Activated CD8-positive, alpha-beta T cell treated with anti-CD3 and anti-CD28 coated beads for 36 hours (primary cell): ENCODE results near the gene ZYX. TPM values are rescaled to one million over a fixed set of nuclear protein-coding genes. Genes with fewer than 3 reads are reported as not detected.
"Not testable (repeated sequence)": the region's sequence is repeated elsewhere in the genome, so short reads cannot be mapped to it uniquely, and the experiment has no call there.

ENCODE experiments used
- ATAC-seq: fragments of 200-7000 bp; cut with Tn5 transposase; one replicate; pipeline ENCODE4 v1.10.0; 2021; ENCODE audit warnings: mild to moderate bottlenecking, moderate library complexity
- CTCF ChIA-PET: fragments of 350-600 bp; sonication (Branson Sonifier 250); formaldehyde crosslinking; loops from one replicate; lab custom pipeline; 2021; ENCODE audit warnings: antibody characterized with exemption; lab: Charles Lee
- POLR2A ChIA-PET: fragments of 350-600 bp; sonication (Branson Sonifier 250); formaldehyde crosslinking; loops from one replicate; lab custom pipeline; 2021; ENCODE audit warnings: antibody characterized with exemption; lab: Charles Lee
- DNase-seq: peaks from one replicate; pipeline ENCODE4 v3.0.0-alpha.2; 2020
- H3K27ac Mint-ChIP-seq: one replicate; pipeline ENCODE4 v1.8.0; 2021; ENCODE audit warnings: mild to moderate bottlenecking, mixed read lengths
- H3K27me3 Mint-ChIP-seq: one replicate; pipeline ENCODE4 v1.8.0; 2021; ENCODE audit warnings: mixed read lengths
- H3K36me3 Mint-ChIP-seq: one replicate; pipeline ENCODE4 v1.8.0; 2021; ENCODE audit warnings: low read depth, mixed read lengths
- H3K4me1 Mint-ChIP-seq: one replicate; pipeline ENCODE4 v1.8.0; 2021; ENCODE audit warnings: low read depth, mixed read lengths
- H3K4me3 Mint-ChIP-seq: one replicate; pipeline ENCODE4 v1.8.0; 2021; ENCODE audit warnings: mild to moderate bottlenecking, moderate library complexity, mixed read lengths
- H3K9me3 Mint-ChIP-seq: one replicate; pipeline ENCODE4 v1.8.0; 2021; ENCODE audit warnings: mixed read lengths
- intact Hi-C: fragments of 100-400 bp; cut with micrococcal nuclease; formaldehyde crosslinking; loops from one replicate; pipeline ENCODE4 v1.10.0; 2022
- total RNA-seq, 2 experiments: library from RNA; stranded (reverse); gene quantifications; one replicate each; pipeline ENCODE4 v1.2.3, GENCODE V29; 2021
- TF ChIP-seq, protein P1 (sequence below): fragments of 200-600 bp; IDR thresholded peaks from one replicate; pipeline ENCODE4 v1.8.0; 2022; ENCODE audit warnings: antibody characterized with exemption, mild to moderate bottlenecking

The ZYX gene
- total RNA-seq, 2 experiments from 2014 or later = 111 to 120 TPM

DNA sequence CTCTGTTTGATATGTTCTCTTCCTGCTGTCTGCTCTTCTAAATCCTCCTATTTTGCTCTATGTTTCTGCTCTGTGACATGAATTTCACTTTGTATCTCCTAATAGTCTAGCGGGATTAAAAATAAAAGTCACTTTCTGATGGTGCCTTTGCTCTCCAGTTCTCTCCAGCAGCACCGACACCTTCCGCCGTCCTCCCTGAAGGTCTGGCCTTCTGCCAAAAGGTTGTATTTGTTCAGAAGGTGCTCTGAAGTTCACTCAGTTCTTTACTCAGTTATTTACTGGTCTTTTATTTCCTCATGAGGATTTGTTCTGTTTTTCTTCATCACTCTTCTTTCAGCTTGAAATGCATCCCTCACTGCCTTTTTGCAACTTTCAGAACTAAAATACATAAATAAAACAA, 38.7 kb downstream of the ZYX start:
- Mint-ChIP-seq H3K36me3 (peaks cover 3% of the 10 kb centered on the region), H3K4me1 (peaks cover 10% of the 10 kb centered on the region), H3K27ac (no peak overlapping the region), H3K9me3 (peaks cover 4% of the 10 kb centered on the region), H3K4me3 (no peak overlapping the region), H3K27me3 (no peaks in the 10 kb centered on the region)
- no peak for DNase-seq
- TF ChIP-seq, protein P1, sequence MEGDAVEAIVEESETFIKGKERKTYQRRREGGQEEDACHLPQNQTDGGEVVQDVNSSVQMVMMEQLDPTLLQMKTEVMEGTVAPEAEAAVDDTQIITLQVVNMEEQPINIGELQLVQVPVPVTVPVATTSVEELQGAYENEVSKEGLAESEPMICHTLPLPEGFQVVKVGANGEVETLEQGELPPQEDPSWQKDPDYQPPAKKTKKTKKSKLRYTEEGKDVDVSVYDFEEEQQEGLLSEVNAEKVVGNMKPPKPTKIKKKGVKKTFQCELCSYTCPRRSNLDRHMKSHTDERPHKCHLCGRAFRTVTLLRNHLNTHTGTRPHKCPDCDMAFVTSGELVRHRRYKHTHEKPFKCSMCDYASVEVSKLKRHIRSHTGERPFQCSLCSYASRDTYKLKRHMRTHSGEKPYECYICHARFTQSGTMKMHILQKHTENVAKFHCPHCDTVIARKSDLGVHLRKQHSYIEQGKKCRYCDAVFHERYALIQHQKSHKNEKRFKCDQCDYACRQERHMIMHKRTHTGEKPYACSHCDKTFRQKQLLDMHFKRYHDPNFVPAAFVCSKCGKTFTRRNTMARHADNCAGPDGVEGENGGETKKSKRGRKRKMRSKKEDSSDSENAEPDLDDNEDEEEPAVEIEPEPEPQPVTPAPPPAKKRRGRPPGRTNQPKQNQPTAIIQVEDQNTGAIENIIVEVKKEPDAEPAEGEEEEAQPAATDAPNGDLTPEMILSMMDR = no peak
- ChIA-PET POLR2A (no interaction called here), CTCF (no interaction called here)
- intact Hi-C loops = loop anchor here (5.0 kb wide), 1 partner anchor 43 kb away; no protein-coding TSS in a partner anchor
- no peak for ATAC-seq

DNA sequence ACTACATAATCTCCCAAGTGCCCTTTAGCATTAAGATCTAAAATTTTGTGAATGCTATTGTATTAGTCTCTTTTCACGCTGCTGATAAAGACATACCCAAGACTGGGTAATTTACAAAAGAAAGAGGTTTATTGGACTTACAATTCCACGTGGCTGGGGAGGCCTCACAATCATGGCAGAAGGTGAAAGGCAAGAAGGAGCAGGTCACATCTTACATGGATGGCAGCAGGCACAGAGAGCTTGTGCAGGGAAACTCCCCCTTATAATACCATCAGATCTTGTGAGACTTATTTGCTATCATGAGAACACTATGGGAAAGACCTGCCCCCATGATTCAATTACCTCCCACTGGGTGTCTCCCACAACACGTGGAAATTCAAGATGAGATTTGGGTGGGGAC, 39.5 kb downstream of the ZYX start:
- CTCF ChIA-PET = interaction anchor here (3.6 kb wide), 1 partner anchor 180 kb away, joined by 20 read pairs; no protein-coding TSS in a partner anchor

DNA sequence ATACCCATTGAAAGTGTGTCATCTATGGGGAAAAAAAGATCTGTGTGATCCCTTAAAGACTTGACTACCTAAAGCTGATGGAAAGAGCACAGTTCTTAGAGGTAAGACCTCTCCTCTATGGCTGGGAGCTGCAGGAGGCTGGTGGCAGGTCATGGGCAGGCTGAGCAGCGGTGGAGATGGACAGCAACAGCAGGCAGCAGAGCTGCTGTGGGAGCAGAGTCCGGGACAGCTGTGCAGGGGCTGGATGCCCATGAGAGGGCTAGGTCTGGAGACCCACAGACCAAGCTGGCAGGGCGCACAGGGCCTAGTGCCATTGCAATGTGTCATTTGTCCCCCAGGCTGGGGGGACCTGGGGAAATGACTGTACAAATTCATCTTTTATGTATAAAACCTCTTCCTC, 40.9 kb downstream of the ZYX start:
- H3K4me3 Mint-ChIP-seq = no peak overlapping the region
- TF ChIP-seq, protein P1 = no peak
- H3K27ac Mint-ChIP-seq = no peak overlapping the region
- no peaks in the 10 kb centered on the region for H3K27me3 Mint-ChIP-seq
- DNase-seq (no peak), ATAC-seq (no peak)
- H3K36me3 Mint-ChIP-seq = peaks cover 3% of the 10 kb centered on the region
- POLR2A ChIA-PET = no interaction called here
- CTCF ChIA-PET = interaction anchor here (1.0 to 3.6 kb wide), 2 partner anchors 77 to 182 kb away, joined by 3 to 20 read pairs; no protein-coding TSS in a partner anchor
- peaks cover 4% of the 10 kb centered on the region for H3K9me3 Mint-ChIP-seq
- intact Hi-C loops = no loop called here
- H3K4me1 Mint-ChIP-seq = peaks cover 13% of the 10 kb centered on the region

More for the DNA sequence above, 39.5 kb downstream of the ZYX start:
- H3K27me3 Mint-ChIP-seq, H3K4me3 Mint-ChIP-seq, H3K9me3 Mint-ChIP-seq, H3K36me3 Mint-ChIP-seq, POLR2A ChIA-PET, intact Hi-C loops, DNase-seq, ATAC-seq, H3K27ac Mint-ChIP-seq: not testable (repeated sequence)
- H3K4me1 Mint-ChIP-seq = peaks cover 10% of the 10 kb centered on the region

DNA sequence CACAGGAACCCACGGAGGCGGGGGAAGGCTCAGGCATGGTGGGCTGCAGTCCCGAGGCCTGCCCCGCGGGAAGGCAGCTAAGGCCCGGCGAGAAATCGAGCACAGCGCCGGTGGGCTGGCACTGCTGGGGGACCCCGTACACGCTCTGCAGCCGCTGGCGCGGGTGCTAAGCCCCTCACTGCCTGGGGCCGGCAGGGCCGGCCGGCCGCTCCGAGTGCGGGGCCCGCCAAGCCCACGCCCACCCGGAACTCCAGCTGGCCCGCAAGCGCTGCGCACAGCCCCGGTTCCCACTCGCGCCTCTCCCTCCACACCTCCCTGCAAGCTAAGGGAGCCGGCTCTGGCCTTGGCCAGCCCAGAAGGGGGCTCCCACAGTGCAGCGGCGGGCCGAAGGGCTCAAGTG, 43.3 kb downstream of the ZYX start:
- H3K27ac Mint-ChIP-seq, POLR2A ChIA-PET, H3K27me3 Mint-ChIP-seq, H3K4me1 Mint-ChIP-seq, ATAC-seq, H3K4me3 Mint-ChIP-seq, DNase-seq, H3K36me3 Mint-ChIP-seq, H3K9me3 Mint-ChIP-seq, intact Hi-C loops: not testable (repeated sequence)
- CTCF ChIA-PET = interaction anchor here (1.3 to 1.6 kb wide), 2 partner anchors 8 to 184 kb away, joined by 3 to 6 read pairs; no protein-coding TSS in a partner anchor

DNA sequence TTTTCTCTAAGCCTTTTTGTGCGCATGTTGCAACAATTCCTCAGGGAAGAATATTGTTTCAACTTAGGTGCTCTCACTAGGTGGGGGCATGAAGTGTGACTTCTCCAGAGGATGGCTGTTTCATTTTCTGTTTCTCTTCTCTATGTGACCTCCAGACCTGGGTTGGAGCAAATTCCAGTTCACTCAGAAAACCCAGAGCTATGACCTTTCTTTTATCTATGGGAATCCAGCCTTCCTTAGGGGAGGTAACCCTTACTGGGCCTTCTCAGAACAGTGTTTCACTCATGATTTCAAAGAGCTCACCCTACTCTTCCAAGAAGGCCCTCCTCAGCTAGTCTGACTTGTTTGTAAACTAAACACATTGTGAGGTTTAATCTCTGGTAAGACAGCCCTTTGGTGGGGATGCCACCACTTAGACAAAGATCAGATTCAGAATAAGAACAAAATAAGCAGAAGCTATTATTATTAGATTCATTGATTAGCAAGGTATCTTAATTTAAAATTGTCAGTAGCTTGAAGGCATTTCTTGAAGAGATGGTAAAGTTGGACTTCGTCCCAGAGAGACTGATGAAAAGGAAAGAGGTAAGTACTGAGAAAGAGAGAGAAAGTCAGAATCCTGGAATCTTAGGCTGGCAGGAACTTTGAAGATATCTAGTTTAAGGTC, 45.5 kb downstream of the ZYX start:
- TF ChIP-seq, protein P1 = no peak
- DNase-seq (no peak), ATAC-seq (peak; percentile 51)
- Mint-ChIP-seq H3K27ac (peak overlapping the region; percentile 52), H3K36me3 (no peaks in the 10 kb centered on the region), H3K4me3 (no peak overlapping the region), H3K27me3 (no peaks in the 10 kb centered on the region), H3K9me3 (no peaks in the 10 kb centered on the region), H3K4me1 (peaks cover 6% of the 10 kb centered on the region)
- POLR2A ChIA-PET = no interaction called here
- intact Hi-C loops = no loop called here
- CTCF ChIA-PET = interaction anchor here (1.0 to 1.3 kb wide), 3 partner anchors 10 to 186 kb away, joined by 3 to 7 read pairs (median 3); no protein-coding TSS in a partner anchor
